ENCODE data around the gene IMMP2L.

Gene IMMP2L

DNA sequence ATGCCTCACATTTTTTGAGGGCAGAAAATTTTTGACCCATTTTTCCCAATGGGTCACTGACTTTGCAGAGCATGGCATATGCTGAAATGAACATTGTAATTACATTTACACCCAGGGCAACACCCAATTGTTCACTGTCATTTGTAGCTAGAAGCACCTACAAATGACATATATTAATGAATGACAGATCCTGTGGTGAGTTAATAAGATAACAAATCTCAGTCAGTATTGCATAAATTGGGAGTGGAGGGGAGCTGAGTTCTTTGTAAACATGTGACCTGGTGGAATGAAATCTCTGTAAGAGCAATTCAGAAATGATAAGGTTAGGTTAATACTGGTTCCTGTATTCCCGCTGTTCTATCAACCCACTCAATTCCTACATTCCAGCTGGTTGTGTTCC lies 726.4 kb downstream of the IMMP2L start:
- Histone ChIP-seq H3K36me3 (ENCODE audit: control insufficient read depth in 5 of 5, insufficient read depth in 5 of 5, low read length in 5 of 5) (no peaks in the 10 kb centered on the region), H3K4me3 (ENCODE audit: low read depth in 1 of 5, low read length in 5 of 5) (no peak overlapping the region), H3K4me1 (ENCODE audit: control insufficient read depth in 5 of 5, insufficient read depth in 5 of 5, low read length in 5 of 5) (peaks cover 0 to 16% (median 9%) of the 10 kb centered on the region in 5 donors), H3K9ac (ENCODE audit: low read length in 5 of 5) (no peak overlapping the region), H3K27ac (ENCODE audit: low read depth, low read length) (no peak overlapping the region), H3K27me3 (ENCODE audit: control insufficient read depth in 5 of 5, insufficient read depth in 4 of 5, low read length in 5 of 5) (no peaks in the 10 kb centered on the region), H3K9me3 (ENCODE audit: control insufficient read depth in 5 of 5, low read length in 5 of 5) (no peaks in the 10 kb centered on the region)

DNA sequence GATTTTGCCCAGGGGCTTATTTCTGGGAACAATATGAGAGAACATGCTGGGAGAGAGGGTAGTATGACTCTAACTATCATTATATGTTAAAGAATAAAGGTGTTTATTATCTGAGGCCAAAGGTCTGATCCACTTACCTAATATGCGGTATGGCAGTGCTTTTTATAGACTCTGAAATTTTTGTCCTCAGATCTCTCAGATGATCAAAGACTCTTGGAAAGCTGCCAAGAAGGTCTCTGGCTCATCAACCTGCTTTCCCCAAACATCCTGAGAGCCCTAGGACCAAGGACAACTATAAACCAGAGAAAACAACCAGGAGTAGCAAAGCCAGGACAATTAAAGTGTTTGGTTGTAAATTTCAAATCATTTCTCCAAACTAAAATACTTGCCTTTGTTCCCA lies 727.1 kb downstream of the IMMP2L start:
- Histone ChIP-seq H3K27ac (ENCODE audit: low read depth, low read length) (no peak overlapping the region), H3K4me1 (ENCODE audit: control insufficient read depth in 5 of 5, insufficient read depth in 5 of 5, low read length in 5 of 5) (peaks cover 0 to 22% (median 12%) of the 10 kb centered on the region in 5 donors), H3K27me3 (ENCODE audit: control insufficient read depth in 5 of 5, insufficient read depth in 4 of 5, low read length in 5 of 5) (no peaks in the 10 kb centered on the region), H3K9me3 (ENCODE audit: control insufficient read depth in 5 of 5, low read length in 5 of 5) (no peaks in the 10 kb centered on the region), H3K4me3 (ENCODE audit: low read depth in 1 of 5, low read length in 5 of 5) (no peak overlapping the region), H3K36me3 (ENCODE audit: control insufficient read depth in 5 of 5, insufficient read depth in 5 of 5, low read length in 5 of 5) (no peaks in the 10 kb centered on the region), H3K9ac (ENCODE audit: low read length in 5 of 5) (no peak overlapping the region)

DNA sequence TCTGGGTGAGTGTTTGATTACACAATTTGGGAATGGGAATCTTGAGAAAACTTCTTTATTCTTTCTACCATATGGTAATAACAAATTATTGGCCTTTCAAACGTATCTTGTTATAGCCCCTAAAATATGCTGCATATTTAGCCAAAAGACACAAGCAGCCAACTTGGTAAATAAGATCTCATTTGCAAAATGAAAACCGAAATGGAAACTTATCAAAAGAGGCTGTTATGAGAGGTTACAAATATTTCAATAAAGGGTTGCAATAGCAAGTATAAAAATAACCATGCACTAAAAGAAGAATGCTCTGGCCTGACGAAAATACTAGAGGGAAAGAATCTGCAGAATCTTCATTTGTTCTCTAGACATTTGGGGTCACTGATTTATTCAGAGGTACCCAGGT lies 730.9 kb downstream of the IMMP2L start:
- Histone ChIP-seq H3K27ac (ENCODE audit: low read depth, low read length) (peak overlapping the region; percentile 67), H3K27me3 (ENCODE audit: control insufficient read depth in 5 of 5, insufficient read depth in 4 of 5, low read length in 5 of 5) (no peaks in the 10 kb centered on the region), H3K9ac (ENCODE audit: low read length in 5 of 5) (no peak overlapping the region)

DNA sequence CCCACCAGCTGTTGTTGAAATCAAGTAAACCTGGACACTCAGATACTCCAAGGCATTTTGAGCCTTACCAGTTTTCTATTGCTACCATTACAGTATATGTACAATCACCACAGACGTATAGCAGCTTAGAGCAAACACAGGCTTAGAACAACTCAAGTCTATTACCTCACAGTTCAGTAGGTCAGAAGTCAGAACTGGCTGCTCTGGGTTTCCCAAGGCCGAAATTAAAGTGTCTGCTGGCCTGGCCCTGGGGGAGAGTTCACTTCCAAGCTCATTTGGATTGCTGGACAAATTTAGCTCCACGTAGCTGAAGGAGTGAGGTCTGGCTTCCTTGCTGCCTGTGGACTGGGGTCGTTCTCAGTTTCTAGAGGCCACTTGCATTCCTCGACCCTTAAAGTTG lies 731.5 kb downstream of the IMMP2L start:
- Histone ChIP-seq H3K9ac (ENCODE audit: low read length in 5 of 5) (no peak overlapping the region), H3K36me3 (ENCODE audit: control insufficient read depth in 5 of 5, insufficient read depth in 5 of 5, low read length in 5 of 5) (no peaks in the 10 kb centered on the region), H3K9me3 (ENCODE audit: control insufficient read depth in 5 of 5, low read length in 5 of 5) (no peaks in the 10 kb centered on the region), H3K27me3 (ENCODE audit: control insufficient read depth in 5 of 5, insufficient read depth in 4 of 5, low read length in 5 of 5) (no peaks in the 10 kb centered on the region), H3K27ac (ENCODE audit: low read depth, low read length) (peak overlapping the region; percentile 67), H3K4me1 (ENCODE audit: control insufficient read depth in 5 of 5, insufficient read depth in 5 of 5, low read length in 5 of 5) (peaks cover 0 to 24% (median 12%) of the 10 kb centered on the region in 5 donors), H3K4me3 (ENCODE audit: low read depth in 1 of 5, low read length in 5 of 5) (no peak overlapping the region)

More for the DNA sequence above, 730.9 kb downstream of the IMMP2L start:
- Histone ChIP-seq H3K4me3 (ENCODE audit: low read depth in 1 of 5, low read length in 5 of 5) (no peak overlapping the region), H3K9me3 (ENCODE audit: control insufficient read depth in 5 of 5, low read length in 5 of 5) (no peaks in the 10 kb centered on the region), H3K36me3 (ENCODE audit: control insufficient read depth in 5 of 5, insufficient read depth in 5 of 5, low read length in 5 of 5) (no peaks in the 10 kb centered on the region), H3K4me1 (ENCODE audit: control insufficient read depth in 5 of 5, insufficient read depth in 5 of 5, low read length in 5 of 5) (peaks cover 0 to 24% (median 12%) of the 10 kb centered on the region in 5 donors)

DNA sequence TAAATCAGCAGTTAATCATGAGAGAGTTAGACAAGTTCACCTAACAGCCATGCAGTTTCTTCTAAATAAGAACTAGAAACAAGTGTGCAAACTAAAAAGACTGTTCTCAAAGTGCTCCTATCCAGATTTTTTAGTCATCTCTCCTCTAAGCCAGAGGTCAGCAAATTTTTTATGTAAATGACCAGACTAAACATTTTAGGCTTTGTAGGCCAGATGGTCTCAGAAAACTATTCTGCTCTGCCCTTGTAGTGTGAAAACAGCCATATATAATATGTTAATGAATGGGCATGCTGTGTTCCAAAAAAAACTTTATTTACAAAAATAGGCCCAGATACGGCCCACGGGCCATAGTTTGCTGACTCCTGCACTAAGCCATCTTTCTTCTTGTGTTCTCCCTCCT lies 734.4 kb downstream of the IMMP2L start:
- Histone ChIP-seq H3K4me3 (ENCODE audit: low read depth in 1 of 5, low read length in 5 of 5) (no peak overlapping the region), H3K36me3 (ENCODE audit: control insufficient read depth in 5 of 5, insufficient read depth in 5 of 5, low read length in 5 of 5) (no peaks in the 10 kb centered on the region), H3K27ac (ENCODE audit: low read depth, low read length) (no peak overlapping the region), H3K4me1 (ENCODE audit: control insufficient read depth in 5 of 5, insufficient read depth in 5 of 5, low read length in 5 of 5) (peaks cover 0 to 24% (median 12%) of the 10 kb centered on the region in 5 donors), H3K9ac (ENCODE audit: low read length in 5 of 5) (no peak overlapping the region), H3K27me3 (ENCODE audit: control insufficient read depth in 5 of 5, insufficient read depth in 4 of 5, low read length in 5 of 5) (no peaks in the 10 kb centered on the region), H3K9me3 (ENCODE audit: control insufficient read depth in 5 of 5, low read length in 5 of 5) (no peaks in the 10 kb centered on the region)

DNA sequence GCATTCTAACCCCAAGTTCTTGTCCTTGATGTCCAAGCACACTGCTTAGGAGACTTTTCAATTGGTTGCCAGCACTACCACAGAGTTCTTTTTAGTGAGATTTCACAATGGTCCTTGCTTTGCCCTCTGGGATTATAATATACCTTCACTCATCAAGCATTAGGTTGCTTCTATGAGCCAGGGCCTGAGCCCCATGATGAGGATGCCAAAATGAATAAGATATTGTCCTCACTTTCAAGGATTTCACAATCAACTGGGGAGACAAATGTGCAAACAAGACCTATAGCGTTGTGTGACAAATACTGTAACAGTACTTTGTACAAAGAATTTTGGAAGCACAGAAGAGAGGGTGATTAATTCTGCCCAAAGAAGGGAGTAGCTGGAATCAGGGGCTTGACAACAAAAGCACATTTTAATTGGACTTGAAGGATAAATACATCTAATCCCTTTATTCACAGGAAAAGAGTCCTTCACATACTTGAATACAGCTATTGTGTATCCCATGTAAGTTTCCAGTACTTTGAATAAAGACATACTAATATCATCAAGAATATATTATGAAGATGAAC lies 734.9 kb downstream of the IMMP2L start:
- H3K4me3 ChIP-seq (ENCODE audit: low read depth in 1 of 5, low read length in 5 of 5), result no peak overlapping the region
- H3K36me3 ChIP-seq (ENCODE audit: control insufficient read depth in 5 of 5, insufficient read depth in 5 of 5, low read length in 5 of 5), result no peaks in the 10 kb centered on the region
- peaks cover 0 to 23% (median 12%) of the 10 kb centered on the region in 5 donors for H3K4me1 ChIP-seq (ENCODE audit: control insufficient read depth in 5 of 5, insufficient read depth in 5 of 5, low read length in 5 of 5)
- H3K9ac ChIP-seq (ENCODE audit: low read length in 5 of 5), result no peak overlapping the region
- H3K27ac ChIP-seq (ENCODE audit: low read depth, low read length), result no peak overlapping the region
- no peaks in the 10 kb centered on the region for H3K9me3 ChIP-seq (ENCODE audit: control insufficient read depth in 5 of 5, low read length in 5 of 5)
- H3K27me3 ChIP-seq (ENCODE audit: control insufficient read depth in 5 of 5, insufficient read depth in 4 of 5, low read length in 5 of 5), result no peaks in the 10 kb centered on the region

DNA sequence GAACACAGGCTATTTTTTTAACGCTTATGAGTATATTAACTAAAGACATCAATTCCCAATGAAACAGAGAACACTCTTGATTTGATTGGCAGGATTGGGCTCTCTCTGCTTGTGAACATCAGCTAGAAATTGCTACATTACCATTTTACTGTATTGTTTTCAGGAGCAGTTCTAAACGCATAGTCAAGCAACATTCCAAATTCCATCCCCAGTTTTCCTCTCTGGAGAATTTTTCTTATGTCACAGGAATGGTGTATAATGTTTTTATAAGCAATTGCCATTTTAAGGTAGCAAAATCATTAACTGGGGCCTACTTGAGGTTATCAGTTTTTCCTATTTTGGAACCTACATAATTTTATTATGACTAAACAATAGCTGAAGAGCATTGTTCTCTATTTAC lies 748.3 kb downstream of the IMMP2L start:
- H3K4me1 ChIP-seq (ENCODE audit: control insufficient read depth in 5 of 5, insufficient read depth in 5 of 5, low read length in 5 of 5), result no peaks in the 10 kb centered on the region
- no peak overlapping the region for H3K4me3 ChIP-seq (ENCODE audit: low read depth in 1 of 5, low read length in 5 of 5)
- no peak overlapping the region for H3K9ac ChIP-seq (ENCODE audit: low read length in 5 of 5)
- H3K27ac ChIP-seq (ENCODE audit: low read depth, low read length), result no peak overlapping the region
- no peaks in the 10 kb centered on the region for H3K36me3 ChIP-seq (ENCODE audit: control insufficient read depth in 5 of 5, insufficient read depth in 5 of 5, low read length in 5 of 5)
- no peaks in the 10 kb centered on the region for H3K9me3 ChIP-seq (ENCODE audit: control insufficient read depth in 5 of 5, low read length in 5 of 5)
- H3K27me3 ChIP-seq (ENCODE audit: control insufficient read depth in 5 of 5, insufficient read depth in 4 of 5, low read length in 5 of 5), result no peaks in the 10 kb centered on the region

DNA sequence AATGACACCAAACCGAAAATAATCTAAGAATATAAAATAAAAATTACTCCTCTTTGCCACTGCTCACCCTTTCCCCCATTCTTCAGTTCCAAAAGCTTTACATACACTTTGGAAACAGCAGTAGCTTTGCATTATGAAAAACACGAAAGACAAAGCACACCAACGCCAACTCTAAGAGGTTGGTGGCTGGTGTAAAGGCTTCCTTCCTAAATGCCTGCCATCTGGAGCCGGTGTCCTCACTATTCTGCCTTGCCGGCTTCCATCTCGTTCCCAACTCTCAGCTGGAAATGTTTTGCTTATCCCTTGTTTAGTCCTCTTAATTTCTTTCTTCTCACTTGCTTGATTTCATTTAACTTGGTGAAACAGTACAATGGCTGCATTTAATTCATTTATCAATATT lies 752.5 kb downstream of the IMMP2L start:
- H3K9me3 ChIP-seq (ENCODE audit: control insufficient read depth in 5 of 5, low read length in 5 of 5), result no peaks in the 10 kb centered on the region
- no peak overlapping the region for H3K9ac ChIP-seq (ENCODE audit: low read length in 5 of 5)
- H3K4me3 ChIP-seq (ENCODE audit: low read depth in 1 of 5, low read length in 5 of 5), result no peak overlapping the region
- no peaks in the 10 kb centered on the region for H3K36me3 ChIP-seq (ENCODE audit: control insufficient read depth in 5 of 5, insufficient read depth in 5 of 5, low read length in 5 of 5)
- no peak overlapping the region for H3K27ac ChIP-seq (ENCODE audit: low read depth, low read length)
- H3K4me1 ChIP-seq (ENCODE audit: control insufficient read depth in 5 of 5, insufficient read depth in 5 of 5, low read length in 5 of 5), result no peaks in the 10 kb centered on the region
- no peaks in the 10 kb centered on the region for H3K27me3 ChIP-seq (ENCODE audit: control insufficient read depth in 5 of 5, insufficient read depth in 4 of 5, low read length in 5 of 5)

DNA sequence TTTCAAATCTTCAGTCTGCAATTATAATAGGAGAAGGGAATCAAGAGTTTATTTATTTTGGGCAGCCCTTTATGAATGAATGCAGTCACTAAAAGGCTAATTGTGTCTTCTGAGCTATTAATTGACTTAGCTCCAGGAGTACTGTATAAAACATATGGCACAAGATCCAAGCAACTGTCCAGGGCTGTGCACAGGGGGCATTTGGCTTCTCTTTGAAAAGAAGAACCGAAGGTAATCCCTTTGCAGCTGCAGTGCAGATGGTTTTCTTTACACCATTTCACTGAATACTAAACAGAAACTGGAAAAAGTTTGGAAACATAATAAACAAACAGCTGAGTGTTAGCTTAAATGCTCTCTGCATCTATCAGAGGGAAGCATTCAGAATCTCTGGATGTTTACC lies 753.9 kb downstream of the IMMP2L start:
- Histone ChIP-seq H3K27ac (ENCODE audit: low read depth, low read length) (no peak overlapping the region), H3K9ac (ENCODE audit: low read length in 5 of 5) (no peak overlapping the region), H3K4me1 (ENCODE audit: control insufficient read depth in 5 of 5, insufficient read depth in 5 of 5, low read length in 5 of 5) (no peaks in the 10 kb centered on the region), H3K27me3 (ENCODE audit: control insufficient read depth in 5 of 5, insufficient read depth in 4 of 5, low read length in 5 of 5) (no peaks in the 10 kb centered on the region), H3K4me3 (ENCODE audit: low read depth in 1 of 5, low read length in 5 of 5) (no peak overlapping the region), H3K9me3 (ENCODE audit: control insufficient read depth in 5 of 5, low read length in 5 of 5) (peaks cover 0 to 2% (median 0%) of the 10 kb centered on the region in 5 donors), H3K36me3 (ENCODE audit: control insufficient read depth in 5 of 5, insufficient read depth in 5 of 5, low read length in 5 of 5) (no peaks in the 10 kb centered on the region)

DNA sequence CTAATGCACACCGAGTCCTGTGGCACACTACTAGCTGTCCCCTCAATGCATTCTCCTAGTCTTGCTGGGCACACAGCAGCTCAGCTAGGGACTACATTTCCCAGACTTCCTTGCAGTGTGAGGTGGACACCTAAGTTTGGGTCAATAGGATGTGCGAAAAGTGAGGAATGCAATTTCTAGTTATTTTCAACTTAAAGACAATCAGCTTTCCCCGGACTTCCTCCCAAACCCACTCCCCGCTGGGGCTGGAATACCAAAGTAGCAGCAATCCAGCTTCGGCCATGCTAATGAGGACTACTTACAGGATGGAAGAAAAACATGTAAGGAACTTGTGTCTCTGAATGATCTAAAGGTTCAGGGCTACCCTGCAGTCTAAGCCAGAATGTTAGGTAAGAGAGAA lies 757.8 kb downstream of the IMMP2L start:
- no peak overlapping the region for H3K4me3 ChIP-seq (ENCODE audit: low read depth in 1 of 5, low read length in 5 of 5)
- H3K27ac ChIP-seq (ENCODE audit: low read depth, low read length), result no peak overlapping the region
- H3K36me3 ChIP-seq (ENCODE audit: control insufficient read depth in 5 of 5, insufficient read depth in 5 of 5, low read length in 5 of 5), result no peaks in the 10 kb centered on the region
- H3K27me3 ChIP-seq (ENCODE audit: control insufficient read depth in 5 of 5, insufficient read depth in 4 of 5, low read length in 5 of 5), result no peaks in the 10 kb centered on the region
- H3K9ac ChIP-seq (ENCODE audit: low read length in 5 of 5), result no peak overlapping the region
- H3K4me1 ChIP-seq (ENCODE audit: control insufficient read depth in 5 of 5, insufficient read depth in 5 of 5, low read length in 5 of 5), result no peaks in the 10 kb centered on the region
- H3K9me3 ChIP-seq (ENCODE audit: control insufficient read depth in 5 of 5, low read length in 5 of 5), result peaks cover 0 to 3% (median 0%) of the 10 kb centered on the region in 5 donors
